T-cell (primary cell): ENCODE measurements around the gene TAPBP. TPM values are rescaled to one million over a fixed set of nuclear protein-coding genes. Genes with fewer than 3 reads are reported as not detected.
A peak's percentile ranks its signal among the peaks of the same experiment; 100 is the strongest.
"Not testable (repeated sequence)": the region's sequence is repeated elsewhere in the genome, so short reads cannot be mapped to it uniquely, and the experiment has no call there.

Experiments
- ATAC-seq, 4 experiments: fragments of 200-7000 bp in 3 of 4; fragments of 150-1000 bp in 1 of 4; cut with Tn5 transposase; replicated peaks in 1 of 4; 1 replicate in 3 of 4; 2 replicates in 1 of 4; pipeline ENCODE4 v1.10.0; 2021; ENCODE audit warnings: moderate library complexity in 3 of 4, mild to moderate bottlenecking in 2 of 4, moderate number of reproducible peaks in 1 of 4
- CTCF ChIA-PET, 2 donors: fragments of 300-600 bp; sonication (Branson Sonifier 250); formaldehyde crosslinking; loops; one replicate each; lab custom pipeline; 2022; ENCODE audit warnings: antibody characterized with exemption in 2 of 2; lab: Charles Lee
- POLR2A ChIA-PET, 2 donors: fragments of 300-600 bp; sonication (Branson Sonifier 250); formaldehyde crosslinking; loops; one replicate each; lab custom pipeline; 2022; ENCODE audit warnings: antibody characterized with exemption in 2 of 2; lab: Charles Lee
- DNase-seq, 35 experiments: peaks; one replicate each; pipeline versions ENCODE4 v3.0.0 to v3.0.0-alpha.2; 2013 to 2023
- H3K27ac ChIP-seq: one replicate; pipeline ENCODE4 v1.5.1; 2013; ENCODE audit warnings: low read length
- H3K27me3 ChIP-seq, 2 experiments: replicated peaks in 1 of 2; 1 replicate in 1 of 2; 2 replicates in 1 of 2; pipeline versions ENCODE4 v1.6.1 to v1.7.0; 2013; ENCODE audit warnings: low read length in 1 of 2, mixed read lengths in 1 of 2; ENCODE audit not compliant: control insufficient read depth in 2 of 2, insufficient read depth in 2 of 2; ENCODE audit errors: extremely low read depth in 1 of 2
- H3K36me3 ChIP-seq, 2 donors: 1 replicate in 1 of 2; 2 replicates in 1 of 2; pipeline versions ENCODE4 v1.6.1 to v1.7.0; 2013; ENCODE audit warnings: low read length in 1 of 2; ENCODE audit not compliant: control insufficient read depth in 2 of 2, insufficient read depth in 1 of 2; ENCODE audit errors: extremely low read depth in 1 of 2
- H3K4me1 ChIP-seq, 2 experiments: 1 replicate in 1 of 2; 2 replicates in 1 of 2; pipeline versions ENCODE4 v1.6.1 to v1.7.0; 2013; ENCODE audit warnings: low read length in 2 of 2, mixed read lengths in 1 of 2; ENCODE audit not compliant: insufficient read depth in 2 of 2, control insufficient read depth in 1 of 2; ENCODE audit errors: extremely low read depth in 1 of 2
- H3K4me3 ChIP-seq, 2 donors: 1 replicate in 1 of 2; 2 replicates in 1 of 2; pipeline versions ENCODE4 v1.5.1 to v1.7.0; 2013; ENCODE audit warnings: mild to moderate bottlenecking in 2 of 2, low read length in 1 of 2, moderate library complexity in 1 of 2; ENCODE audit not compliant: control insufficient read depth in 1 of 2; ENCODE audit errors: extremely low read depth in 1 of 2
- H3K9me3 ChIP-seq: 2 replicates; pipeline ENCODE4 v1.7.0; 2013
- H3K27ac Mint-ChIP-seq, 2 donors: one replicate each; pipeline ENCODE4 v1.8.0; 2020 to 2021; ENCODE audit warnings: mild to moderate bottlenecking in 2 of 2, mixed read lengths in 2 of 2
- H3K27me3 Mint-ChIP-seq, 2 donors: one replicate each; pipeline ENCODE4 v1.8.0; 2021 to 2022; ENCODE audit warnings: mixed read lengths in 2 of 2
- H3K36me3 Mint-ChIP-seq: one replicate; pipeline ENCODE4 v1.8.0; 2021; ENCODE audit warnings: mixed read lengths
- H3K4me1 Mint-ChIP-seq, 3 donors: one replicate each; pipeline ENCODE4 v1.8.0; 2020 to 2022; ENCODE audit warnings: mixed read lengths in 3 of 3, mild to moderate bottlenecking in 1 of 3
- H3K4me3 Mint-ChIP-seq, 3 donors: one replicate each; pipeline ENCODE4 v1.8.0; 2020 to 2022; ENCODE audit warnings: mild to moderate bottlenecking in 3 of 3, mixed read lengths in 3 of 3, moderate library complexity in 3 of 3
- H3K9me3 Mint-ChIP-seq, 3 donors: one replicate each; pipeline ENCODE4 v1.8.0; 2020 to 2022; ENCODE audit warnings: mixed read lengths in 3 of 3
- WGBS: methylation state at CpG from one replicate; pipeline ENCODE4 v1.1.5; 2013; ENCODE audit warnings: missing lambda C conversion rate; ENCODE audit not compliant: insufficient coverage; 5-methylcytosine and 5-hydroxymethylcytosine counted together
- total RNA-seq, 35 experiments: library from RNA in 6 of 35; stranded (reverse) in 6 of 35; fragments of 120-200 nt in 1 of 35; gene quantifications; one replicate each; pipeline versions ENCODE4 v1.2.1 to v1.2.4 and lab custom pipeline; 2013 to 2026

Gene TAPBP
- total RNA-seq, 5 donors from 2014 or later (not counting 1 experiment from before 2014, with no cell fraction given): 224 to 271 (median 254) TPM

- no peak overlapping the region for H3K4me3 ChIP-seq
- H3K36me3 ChIP-seq: no peaks in the 10 kb centered on the region
- ChIA-PET CTCF (interaction anchor here in 1 of 2 donors (0.6 kb wide), 1 partner anchor 39 kb away, joined by 3 read pairs; no protein-coding TSS in a partner anchor), POLR2A (no interaction called here)
- WGBS: 97% methylated on average over 3 of the region's 5 CpGs
- no peaks in the 10 kb centered on the region for H3K9me3 ChIP-seq
- DNase-seq (no peak), ATAC-seq (no peak)
- Mint-ChIP-seq H3K36me3 (no peaks in the 10 kb centered on the region), H3K27me3 (no peaks in the 10 kb centered on the region), H3K9me3 (no peaks in the 10 kb centered on the region), H3K4me3 (no peak overlapping the region), H3K4me1 (peaks cover 34 to 47% (median 37%) of the 10 kb centered on the region in 3 donors), H3K27ac (peak overlapping the region; percentile 12 to 13)
- peaks cover 24 to 32% of the 10 kb centered on the region in 2 experiments for H3K4me1 ChIP-seq
- no peak overlapping the region for H3K27ac ChIP-seq
- H3K27me3 ChIP-seq: no peaks in the 10 kb centered on the region
These were observed 33.9 kb upstream of the TAPBP start for GRCh38 chr6:33347816-33348215.

- H3K27me3 ChIP-seq, H3K36me3 ChIP-seq, H3K9me3 ChIP-seq, POLR2A ChIA-PET, ATAC-seq, H3K4me3 ChIP-seq, H3K27ac ChIP-seq, H3K36me3 Mint-ChIP-seq, H3K27me3 Mint-ChIP-seq, DNase-seq, CTCF ChIA-PET, H3K4me3 Mint-ChIP-seq, H3K9me3 Mint-ChIP-seq: not testable (repeated sequence)
- 100% methylated on average over 5 of the region's 5 CpGs for whole genome bisulfite sequencing
- H3K4me1 Mint-ChIP-seq: peaks cover 34 to 48% (median 39%) of the 10 kb centered on the region in 3 donors
- peak overlapping the region; percentile 0 to 48 for H3K27ac Mint-ChIP-seq
- peaks cover 24 to 41% of the 10 kb centered on the region in 2 experiments for H3K4me1 ChIP-seq
These were observed 33.1 kb upstream of the TAPBP start for GRCh38 chr6:33346972-33347371.

DNA sequence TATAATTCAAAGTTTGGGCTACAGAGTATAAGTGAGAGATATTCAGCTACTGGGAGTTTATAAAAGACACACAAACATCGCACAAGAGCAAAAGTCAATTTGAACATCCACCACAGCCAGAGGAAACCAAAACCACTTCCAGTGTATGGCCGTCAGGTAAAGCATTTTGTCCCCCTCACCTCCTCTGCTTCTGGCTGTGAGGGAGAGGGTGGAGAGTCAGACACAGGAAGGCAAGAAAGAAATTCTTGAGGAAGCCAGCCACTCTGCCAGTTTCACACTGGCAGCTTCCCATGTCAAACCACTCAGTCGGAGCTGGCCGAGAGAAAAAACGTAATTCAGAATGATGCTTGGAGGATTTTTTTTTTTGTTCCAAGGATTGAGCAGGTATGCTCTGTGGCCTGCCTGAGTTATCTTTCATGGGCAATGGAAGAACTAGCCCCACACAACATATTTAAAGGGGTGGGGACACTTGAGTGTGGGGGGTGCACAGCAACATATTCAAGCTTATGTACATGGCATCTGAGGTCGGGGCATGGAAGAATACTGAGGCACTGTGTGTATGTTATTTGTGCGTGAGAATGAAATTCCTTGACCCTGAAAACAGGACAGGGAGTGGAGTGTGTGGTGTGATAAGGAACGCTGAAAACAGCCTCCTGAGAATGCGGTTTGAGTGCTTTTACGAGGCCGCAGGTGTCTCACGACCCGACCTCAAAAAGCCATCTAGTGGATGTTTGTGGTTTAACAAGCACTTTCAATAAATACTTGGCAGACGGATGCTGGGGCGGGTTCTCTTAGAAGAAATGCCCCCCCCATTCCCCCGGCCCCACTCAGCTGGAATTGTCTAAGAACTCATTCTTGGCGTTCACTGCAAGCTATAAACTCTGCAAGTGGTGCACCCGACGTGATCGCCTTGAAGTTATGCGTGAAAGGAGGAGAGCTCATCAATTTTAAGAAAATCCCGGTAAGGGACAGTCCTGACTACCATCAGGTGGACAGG, 31.1 kb upstream of the TAPBP start:
- ChIA-PET CTCF (interaction anchor here (0.6 to 3.0 kb wide), 23 partner anchors 12 to 1728 kb away, joined by 3 to 40 read pairs (median 4); partner anchors contain the start of genes WDR46 (in 2 of the 2), B3GALT4 (in 1 of the 2), ITPR3 (in 1 of the 2) and RGL2 (in 1 of the 2)), POLR2A (interaction anchor here (0.5 to 1.8 kb wide), 10 partner anchors 27 to 976 kb away, joined by 3 to 6 read pairs (median 4); partner anchors contain the start of genes RGL2 (in 1 of the 2) and ZBTB22 (in 1 of the 2))
- no peaks in the 10 kb centered on the region for H3K36me3 Mint-ChIP-seq
- DNase-seq (peak; percentile 47 to 90 (median 70)), ATAC-seq (peak; percentile 64 to 74 (median 72))
- H3K27ac Mint-ChIP-seq: peak overlapping the region; percentile 92 to 94
- Histone ChIP-seq H3K4me1 (peaks cover 24 to 48% of the 10 kb centered on the region in 2 experiments), H3K9me3 (no peaks in the 10 kb centered on the region), H3K4me3 (peak overlapping the region; percentile 39 to 54), H3K27ac (peak overlapping the region; percentile 94), H3K27me3 (no peaks in the 10 kb centered on the region), H3K36me3 (no peaks in the 10 kb centered on the region)
- no peaks in the 10 kb centered on the region for H3K9me3 Mint-ChIP-seq
- no peaks in the 10 kb centered on the region for H3K27me3 Mint-ChIP-seq
- H3K4me3 Mint-ChIP-seq: peak overlapping the region; percentile 73 to 84 (median 76)
- H3K4me1 Mint-ChIP-seq: peaks cover 36 to 54% (median 47%) of the 10 kb centered on the region in 3 donors
- WGBS: 4% methylated on average over 9 of the region's 22 CpGs

DNA sequence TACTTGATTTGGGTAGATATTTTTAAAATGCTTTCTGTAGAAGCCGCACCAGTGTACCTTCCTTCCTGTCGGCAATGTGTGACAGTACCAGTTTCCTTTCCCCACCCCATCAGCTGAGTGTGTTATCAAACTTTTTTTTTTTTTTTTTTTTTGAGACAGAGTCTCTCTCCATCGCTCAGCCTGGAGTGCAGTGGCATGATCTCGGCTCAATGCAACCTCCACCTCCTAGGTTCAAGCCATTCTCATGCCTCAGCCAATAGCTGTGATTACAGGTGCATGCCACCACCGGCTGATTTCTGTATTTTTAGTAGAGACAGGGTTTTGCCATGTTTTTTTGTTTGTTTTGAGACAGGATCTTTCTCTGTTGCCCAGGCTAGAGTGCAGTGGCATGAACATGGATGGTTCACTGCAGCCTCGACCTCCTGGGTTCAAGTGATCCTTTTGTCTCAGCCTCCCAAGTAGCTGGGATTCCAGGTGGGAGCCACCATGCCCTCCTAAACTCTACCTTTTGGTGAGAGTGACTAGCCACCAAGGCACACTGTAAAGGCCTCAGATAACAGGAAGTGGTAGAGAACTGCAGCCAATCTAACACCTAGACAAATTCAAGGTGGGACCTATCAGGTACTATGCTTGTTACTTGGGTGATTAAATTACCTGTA, 30.2 kb upstream of the TAPBP start:
- ChIA-PET CTCF (interaction anchor here (0.6 to 3.0 kb wide), 18 partner anchors 25 to 1727 kb away, joined by 3 to 40 read pairs (median 4); partner anchors contain the start of genes B3GALT4 (in 1 of the 2), ITPR3 (in 1 of the 2), RGL2 (in 1 of the 2) and RPS18 (in 1 of the 2)), POLR2A (interaction anchor here (0.6 to 1.8 kb wide), 12 partner anchors 21 to 236 kb away, joined by 3 to 6 read pairs (median 4); partner anchors contain the start of genes BAK1 (in 1 of the 2), RGL2 (in 1 of the 2) and ZBTB22 (in 1 of the 2))
- no peaks in the 10 kb centered on the region for H3K36me3 Mint-ChIP-seq
- Histone ChIP-seq H3K27ac (peak overlapping the region; percentile 94), H3K9me3 (no peaks in the 10 kb centered on the region), H3K4me3 (peak overlapping the region; percentile 39 to 51), H3K36me3 (no peaks in the 10 kb centered on the region), H3K4me1 (peaks cover 24 to 48% of the 10 kb centered on the region in 2 experiments), H3K27me3 (no peaks in the 10 kb centered on the region)
- H3K27me3 Mint-ChIP-seq: no peaks in the 10 kb centered on the region
- H3K27ac Mint-ChIP-seq: peak overlapping the region; percentile 94
- peak overlapping the region; percentile 71 to 84 (median 73) for H3K4me3 Mint-ChIP-seq
- H3K4me1 Mint-ChIP-seq: peaks cover 36 to 63% (median 52%) of the 10 kb centered on the region in 3 donors
- H3K9me3 Mint-ChIP-seq: no peaks in the 10 kb centered on the region
- 0% methylated on average over 1 of the region's 6 CpGs for WGBS
- ATAC-seq (peak; percentile 69 to 77 (median 73)), DNase-seq (peak; percentile 31 to 91 (median 69))

DNA sequence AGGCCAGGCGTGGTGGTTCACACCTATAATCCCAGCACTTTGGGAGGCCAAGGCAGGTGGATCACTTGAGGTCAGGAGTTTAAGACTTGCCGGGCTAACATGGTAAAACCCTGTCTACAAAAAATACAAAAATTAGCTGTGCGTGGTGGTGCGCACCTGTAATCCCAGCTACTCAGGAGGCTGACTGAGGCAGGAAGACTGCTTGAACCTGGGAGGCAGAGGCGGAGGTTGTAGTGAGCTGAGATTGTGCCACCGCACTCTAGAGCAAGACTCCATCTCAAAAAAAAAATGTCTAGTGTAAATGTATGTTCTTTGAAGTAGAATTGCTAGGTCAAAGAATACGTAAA, 29.7 kb upstream of the TAPBP start:
- H3K27me3 Mint-ChIP-seq, H3K9me3 ChIP-seq, ATAC-seq, H3K27me3 ChIP-seq, H3K4me3 ChIP-seq, H3K36me3 ChIP-seq, H3K9me3 Mint-ChIP-seq, H3K36me3 Mint-ChIP-seq: not testable (repeated sequence)
- POLR2A ChIA-PET: interaction anchor here (0.6 to 1.2 kb wide), 10 partner anchors 20 to 236 kb away, joined by 3 to 6 read pairs (median 4); partner anchors contain the start of genes BAK1 (in 1 of the 2), RGL2 (in 1 of the 2) and ZBTB22 (in 1 of the 2)
- CTCF ChIA-PET: interaction anchor here (0.6 to 3.0 kb wide), 13 partner anchors 25 to 896 kb away, joined by 3 to 40 read pairs (median 4); partner anchors contain the start of genes RGL2 (in 1 of the 2), RPS18 (in 1 of the 2), VPS52 (in 1 of the 2) and ZBTB22 (in 1 of the 2)
- peaks cover 36 to 63% (median 53%) of the 10 kb centered on the region in 3 donors for H3K4me1 Mint-ChIP-seq
- peak overlapping the region; percentile 71 to 84 (median 73) for H3K4me3 Mint-ChIP-seq
- 7% methylated on average over 2 of the region's 7 CpGs for WGBS
- peak overlapping the region; percentile 94 for H3K27ac Mint-ChIP-seq
- Histone ChIP-seq H3K4me1 (peaks cover 24 to 48% of the 10 kb centered on the region in 2 experiments), H3K27ac (peak overlapping the region; percentile 94)
- DNase-seq: peak in 4 of 35 experiments; percentile 26 to 60 (median 51)
